GM21515 (cell line): Measurements from ENCODE around the gene EFNA1.
"Not testable (repeated sequence)": the region's sequence is repeated elsewhere in the genome, so short reads cannot be mapped to it uniquely, and the experiment has no call there.

Experiments used
- ATAC-seq: cut with Tn5 transposase; IDR thresholded peaks from one replicate; pipeline ENCODE4 v1.9.1; 2021; ENCODE audit not compliant: unreplicated experiment

Gene EFNA1

DNA sequence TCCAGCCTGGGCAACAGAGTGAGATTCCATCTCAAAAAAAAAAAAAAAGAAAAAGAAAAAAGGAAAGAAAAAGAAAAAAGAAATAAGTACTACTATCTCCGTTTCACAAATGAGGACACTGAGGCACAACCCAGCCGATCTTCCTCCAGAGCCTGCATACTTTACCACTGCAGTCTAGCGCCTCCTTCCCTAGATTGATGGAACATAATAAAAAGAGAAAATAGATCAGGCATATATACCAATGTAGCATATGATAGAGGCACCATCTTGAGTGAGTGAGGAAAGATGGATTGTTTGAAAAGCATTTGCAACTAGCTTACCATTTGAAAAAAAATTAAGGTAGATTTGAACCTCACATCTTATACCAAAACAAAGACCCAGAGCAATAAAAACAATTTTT, 17.8 kb downstream of the EFNA1 start:
- ATAC-seq: no peak

DNA sequence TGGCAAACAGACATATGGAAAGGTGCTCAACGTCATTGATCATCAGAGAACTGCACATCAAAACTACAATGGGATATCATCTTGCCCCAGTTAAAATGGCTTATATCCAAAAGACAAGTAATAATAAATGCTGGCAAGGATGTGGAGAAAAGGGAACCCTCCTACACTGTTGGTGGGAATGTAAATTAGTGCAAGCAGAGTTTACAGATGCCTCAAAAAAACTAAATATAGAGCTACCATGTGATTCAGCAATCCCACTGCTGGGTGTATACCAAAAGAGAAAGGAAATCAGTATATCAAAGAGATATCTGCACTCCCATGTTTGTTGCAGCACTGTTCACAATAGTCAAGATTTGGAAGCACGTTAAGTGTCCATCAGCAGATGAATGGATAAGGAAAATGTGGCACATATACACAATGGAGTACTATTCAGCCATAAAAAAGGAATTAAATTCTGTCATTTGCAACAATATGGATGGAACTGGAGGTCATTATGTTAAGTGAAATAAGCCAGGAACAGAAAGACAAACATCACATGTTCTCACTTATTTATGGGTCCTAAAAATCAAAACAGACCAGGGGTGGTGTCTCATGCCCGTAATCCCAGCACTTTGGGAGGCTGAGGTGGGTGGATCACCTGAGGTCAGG, 28.4 kb downstream of the EFNA1 start:
- ATAC-seq: not testable (repeated sequence)

DNA sequence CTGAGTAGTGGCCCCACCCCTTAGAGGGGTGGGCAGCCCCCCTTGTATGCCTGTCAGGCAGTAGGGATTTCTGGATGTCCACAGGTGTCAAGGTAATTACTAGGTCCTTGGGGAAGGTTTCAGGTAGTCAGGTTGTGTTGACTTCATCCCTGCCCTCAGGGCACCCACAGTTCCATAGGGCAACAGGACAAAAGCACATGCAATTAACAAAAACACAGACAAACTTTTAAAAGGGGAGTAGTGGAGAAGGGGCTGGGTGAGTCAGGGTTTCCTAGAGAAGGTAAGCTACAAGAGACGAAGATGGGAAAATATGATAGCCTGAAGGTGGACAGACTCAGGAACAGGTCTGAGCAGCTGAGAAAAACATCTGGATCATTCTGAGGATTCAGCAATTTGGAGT, 31.3 kb downstream of the EFNA1 start:
- ATAC-seq: no peak

DNA sequence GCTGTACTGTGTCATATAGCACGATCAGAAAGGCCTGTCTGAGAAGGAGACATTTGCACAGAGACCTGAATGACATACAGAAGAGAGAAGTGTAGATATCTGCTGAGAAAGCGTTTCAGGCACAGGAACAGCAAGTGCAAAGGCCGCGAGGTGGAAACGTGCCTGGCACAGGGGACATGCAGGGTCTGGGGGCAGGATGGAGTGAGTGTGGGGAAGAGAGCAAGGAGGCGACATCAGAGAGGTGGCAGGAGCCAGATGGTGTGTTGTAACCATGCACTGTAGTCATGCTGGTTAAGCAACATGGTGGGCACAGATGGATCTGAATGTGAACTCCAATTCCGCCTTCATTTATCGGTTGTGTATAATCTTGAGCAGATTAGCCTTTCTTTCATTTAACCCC, 32.5 kb downstream of the EFNA1 start:
- no peak for ATAC-seq

GRCh38 chr1:155162631-155163030, 35.0 kb downstream of the EFNA1 start:
- ATAC-seq: not testable (repeated sequence)

- ATAC-seq: not testable (repeated sequence)
Observed at GRCh38 chr1:155163785-155164184, 36.1 kb downstream of the EFNA1 start.

DNA sequence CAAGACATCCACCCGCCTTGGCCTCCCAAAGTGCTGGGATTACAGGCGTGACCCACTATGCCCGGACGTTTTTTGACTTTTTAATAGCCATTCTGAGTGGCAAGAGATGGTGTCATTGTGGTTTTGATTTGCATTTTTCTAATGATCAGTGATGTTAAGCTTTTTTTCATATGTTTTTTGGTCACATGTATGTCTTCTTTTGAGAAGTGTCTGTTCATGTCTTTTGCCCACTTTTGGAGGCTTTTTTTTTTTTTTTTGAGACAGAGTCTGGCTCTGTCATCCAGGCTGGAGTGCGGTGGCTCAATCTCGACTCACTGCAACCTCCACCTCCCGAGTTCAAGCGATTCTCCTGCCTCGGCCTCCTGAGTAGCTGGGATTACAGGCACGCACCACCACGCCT, 36.9 kb downstream of the EFNA1 start:
- not testable (repeated sequence) for ATAC-seq

GRCh38 chr1:155166051-155166470, 38.4 kb downstream of the EFNA1 start:
- ATAC-seq: no peak

DNA sequence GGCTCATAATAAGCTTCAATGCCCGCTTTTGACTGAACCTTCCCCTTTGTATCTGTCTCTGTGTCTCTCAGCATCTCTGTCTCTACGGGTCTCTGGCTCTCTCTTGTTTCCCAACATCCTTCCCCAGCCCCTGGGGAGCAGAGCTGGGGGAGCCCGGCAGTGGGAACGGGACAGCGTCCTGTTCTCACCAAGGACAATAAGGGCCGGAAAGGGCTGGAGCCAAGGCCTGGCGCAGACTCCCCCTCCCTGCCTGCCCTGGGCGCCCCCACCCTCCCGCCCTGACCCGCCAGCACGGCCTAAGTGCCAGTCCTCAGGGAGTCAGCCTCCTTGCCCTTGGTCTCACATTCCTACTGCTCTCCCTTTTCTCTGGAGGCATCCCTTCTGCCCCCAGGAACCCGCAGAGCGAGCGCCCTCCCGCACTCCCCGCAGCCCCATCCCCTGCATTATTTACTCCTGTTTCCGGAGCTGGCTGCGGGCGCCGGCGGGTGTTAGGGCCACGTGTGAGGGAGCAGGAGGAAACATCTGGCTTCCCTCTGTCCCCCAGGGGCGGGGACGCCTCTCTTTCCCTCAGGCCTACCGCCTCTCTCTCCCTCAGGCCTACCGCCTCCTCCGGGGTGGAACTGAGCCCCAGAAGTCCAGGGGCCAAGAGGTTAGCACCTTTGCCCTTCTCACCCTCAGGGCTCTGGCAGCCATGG, 38.9 kb downstream of the EFNA1 start:
- ATAC-seq: no peak

- ATAC-seq: no peak
Observed at GRCh38 chr1:155167166-155168104, 39.8 kb downstream of the EFNA1 start.

- not testable (repeated sequence) for ATAC-seq
Observed at GRCh38 chr1:155168105-155168445, 40.4 kb downstream of the EFNA1 start.

- ATAC-seq: no peak
Observed at GRCh38 chr1:155168456-155169210, 41.0 kb downstream of the EFNA1 start.

DNA sequence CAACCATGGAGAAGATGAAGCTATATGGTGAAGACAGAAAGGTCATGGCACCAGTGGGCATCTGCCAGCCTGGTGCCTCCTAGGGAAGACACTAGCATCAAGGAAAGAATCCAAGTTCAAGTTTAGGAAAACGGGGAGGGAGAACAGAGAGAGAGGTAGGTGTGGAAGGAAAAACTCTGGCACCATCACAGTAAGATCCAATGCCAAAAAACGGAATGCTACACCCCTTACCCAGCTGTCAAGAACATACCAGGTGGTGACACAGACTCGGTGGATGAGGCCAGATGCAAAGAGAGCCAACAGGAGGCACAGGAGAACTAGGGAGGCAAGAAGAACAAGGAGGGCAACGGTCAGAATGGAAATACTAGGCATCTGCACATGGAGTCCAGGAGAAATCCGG, 41.9 kb downstream of the EFNA1 start:
- ATAC-seq: no peak

DNA sequence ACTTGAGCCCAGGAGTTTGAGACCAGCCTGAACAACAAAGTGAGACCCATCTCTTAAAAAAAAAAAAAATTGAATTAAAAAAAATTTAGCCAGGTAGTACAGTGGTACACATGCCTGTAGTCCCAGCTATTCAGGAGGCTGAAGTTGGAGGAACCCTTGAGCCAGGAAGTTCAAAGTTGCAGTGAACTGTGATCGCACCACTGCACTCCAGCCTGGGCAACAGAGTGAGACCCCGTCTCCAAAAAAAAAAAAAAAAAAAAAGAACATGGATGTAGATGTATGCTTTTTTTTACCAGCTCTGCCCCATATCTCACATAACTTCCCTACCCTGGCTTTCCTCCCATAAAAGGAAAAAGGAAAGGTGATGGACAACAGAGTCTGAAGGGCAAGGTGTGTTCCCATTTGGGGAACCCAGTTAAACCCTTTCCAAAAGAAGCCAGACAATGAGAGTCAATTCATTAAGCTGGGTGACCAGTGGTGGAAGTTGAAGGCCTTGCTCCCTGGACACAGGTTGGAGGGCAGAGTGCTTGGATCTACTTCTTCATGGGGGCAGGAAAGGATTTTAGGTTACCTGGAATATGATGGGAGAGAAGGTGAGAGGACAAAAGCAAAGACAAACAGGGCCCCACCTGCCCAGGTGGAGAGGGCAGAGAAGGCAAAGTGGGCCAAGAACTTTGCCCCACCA, 42.6 kb downstream of the EFNA1 start:
- ATAC-seq: no peak

DNA sequence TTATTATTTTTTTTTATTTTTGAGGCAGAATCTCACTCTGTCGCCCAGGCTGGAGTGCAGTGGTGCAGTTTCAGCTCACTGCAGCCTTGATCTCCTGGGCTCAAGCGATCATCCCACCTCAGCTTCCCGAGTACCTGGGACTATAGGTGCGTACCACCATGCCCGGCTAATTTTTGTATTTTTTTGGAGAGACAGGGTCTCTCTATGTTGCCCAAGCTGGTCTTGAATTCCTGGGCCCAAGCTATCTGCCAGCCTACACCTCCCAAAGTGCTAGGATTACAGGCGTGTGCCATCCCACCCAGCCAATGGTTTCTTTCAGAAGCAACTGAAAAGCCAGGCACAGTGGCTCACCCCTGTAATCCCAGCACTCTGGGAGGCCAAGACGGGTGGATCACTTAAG, 43.1 kb downstream of the EFNA1 start:
- ATAC-seq: no peak

GRCh38 chr1:155171836-155172731, 44.4 kb downstream of the EFNA1 start:
- no peak for ATAC-seq

GRCh38 chr1:155172732-155173477, 45.2 kb downstream of the EFNA1 start, which contains the start of gene KRTCAP2:
TSS of gene KRTCAP2 (minus strand) at chr1:155173304. CDS start at chr1:155173224, 80 bp downstream.
- peak; percentile 61 for ATAC-seq

DNA sequence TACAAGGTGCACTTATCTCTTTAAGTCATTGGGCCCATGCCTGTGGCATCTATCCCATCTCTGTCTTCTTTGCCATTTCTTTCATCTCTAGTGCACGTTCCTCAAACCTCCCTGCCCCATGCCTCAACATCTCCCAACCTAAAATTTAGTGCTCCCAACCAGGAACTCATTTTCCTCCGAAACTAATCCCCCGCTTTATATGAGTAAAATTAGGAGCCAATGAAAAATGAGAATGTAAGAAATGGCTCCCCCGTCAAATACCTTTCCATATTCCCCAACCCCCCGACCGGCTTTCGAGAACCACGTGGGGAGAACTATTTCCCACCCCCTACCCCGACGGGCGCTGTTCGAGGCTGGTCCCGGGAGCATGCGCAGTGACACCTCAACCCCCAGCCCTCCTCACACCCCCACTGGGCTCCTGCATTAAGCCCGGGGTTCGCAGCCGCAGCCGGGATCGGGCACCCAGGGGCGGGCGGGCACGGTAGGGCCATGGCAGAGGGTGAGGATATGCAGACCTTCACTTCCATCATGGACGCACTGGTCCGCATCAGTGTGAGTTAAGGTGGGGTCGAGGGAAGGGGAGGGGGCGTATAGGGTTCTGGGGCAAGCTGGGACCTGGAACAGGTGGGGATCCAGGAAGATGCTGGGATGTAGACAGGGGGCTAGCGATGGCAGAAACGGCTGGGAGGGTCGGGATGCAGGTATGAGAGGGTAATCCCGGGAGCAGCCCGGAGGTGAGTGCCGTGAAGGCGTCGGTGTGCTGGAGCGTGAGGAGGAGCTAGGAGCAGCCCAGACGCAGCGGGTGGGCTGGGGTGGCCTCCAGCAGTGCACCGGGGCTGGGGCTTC, 46.0 kb downstream of the EFNA1 start, which contains the start of gene TRIM46:
Gene TRIM46 (plus strand): TSS at position 372 of the 846 bp plus-strand sequence. CDS start 118 bp downstream, at position 490.
- no peak for ATAC-seq
